Fibroblast of villous mesenchyme (primary cell): ENCODE results near the gene LOXL4. TPM values are rescaled to one million over a fixed set of nuclear protein-coding genes. Genes with fewer than 3 reads are reported as not detected.
A peak's percentile ranks its signal among the peaks of the same experiment; 100 is the strongest.

Experiments
- DNase-seq: peaks from one replicate; pipeline ENCODE4 v3.0.0-alpha.2; 2010; ENCODE audit warnings: low read depth
- H3K4me3 ChIP-seq: 2 replicates; pipeline ENCODE4 v1.5.1; 2011; ENCODE audit warnings: low read depth, mild to moderate bottlenecking, low read length
- CTCF ChIP-seq: IDR thresholded peaks from 2 replicates; pipeline ENCODE4 v1.5.1; 2012; ENCODE audit warnings: low read depth, mild to moderate bottlenecking, low read length; ENCODE audit not compliant: insufficient read depth
- total RNA-seq: library from RNA; depleted of rRNA; stranded (reverse); fragments of >200 nt; gene quantifications from 2 replicates; pipeline ENCODE4 v1.2.3, GENCODE V29; 2012

The LOXL4 gene
- total RNA-seq, 1 donor, result 67.8 TPM

GRCh38 chr10:98312349-98312748 is 44.4 kb upstream of the LOXL4 start:
- no peak overlapping the region for H3K4me3 ChIP-seq
- no peak for TF ChIP-seq CTCF
- no peak for DNase-seq

DNA sequence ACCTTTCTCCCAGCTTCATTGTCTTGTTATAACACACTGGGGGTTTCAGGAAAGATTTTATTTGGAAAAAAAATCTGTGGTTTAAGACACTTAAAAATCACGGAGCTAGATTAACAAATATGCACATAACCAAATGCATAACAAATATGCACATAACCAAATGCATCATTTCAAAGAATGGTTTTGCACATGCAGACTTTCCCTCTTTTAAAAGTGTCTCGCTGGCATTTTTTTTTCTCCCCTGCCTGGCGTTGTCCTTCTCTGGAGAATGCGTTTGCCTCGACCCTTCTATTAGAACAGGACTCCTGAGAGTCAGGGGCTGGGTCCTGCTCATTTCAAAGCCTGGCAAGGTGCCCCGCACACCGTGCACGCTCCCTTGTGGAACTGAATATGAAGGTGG is 42.7 kb upstream of the LOXL4 start:
- no peak overlapping the region for H3K4me3 ChIP-seq
- no peak for DNase-seq
- no peak for TF ChIP-seq CTCF

DNA sequence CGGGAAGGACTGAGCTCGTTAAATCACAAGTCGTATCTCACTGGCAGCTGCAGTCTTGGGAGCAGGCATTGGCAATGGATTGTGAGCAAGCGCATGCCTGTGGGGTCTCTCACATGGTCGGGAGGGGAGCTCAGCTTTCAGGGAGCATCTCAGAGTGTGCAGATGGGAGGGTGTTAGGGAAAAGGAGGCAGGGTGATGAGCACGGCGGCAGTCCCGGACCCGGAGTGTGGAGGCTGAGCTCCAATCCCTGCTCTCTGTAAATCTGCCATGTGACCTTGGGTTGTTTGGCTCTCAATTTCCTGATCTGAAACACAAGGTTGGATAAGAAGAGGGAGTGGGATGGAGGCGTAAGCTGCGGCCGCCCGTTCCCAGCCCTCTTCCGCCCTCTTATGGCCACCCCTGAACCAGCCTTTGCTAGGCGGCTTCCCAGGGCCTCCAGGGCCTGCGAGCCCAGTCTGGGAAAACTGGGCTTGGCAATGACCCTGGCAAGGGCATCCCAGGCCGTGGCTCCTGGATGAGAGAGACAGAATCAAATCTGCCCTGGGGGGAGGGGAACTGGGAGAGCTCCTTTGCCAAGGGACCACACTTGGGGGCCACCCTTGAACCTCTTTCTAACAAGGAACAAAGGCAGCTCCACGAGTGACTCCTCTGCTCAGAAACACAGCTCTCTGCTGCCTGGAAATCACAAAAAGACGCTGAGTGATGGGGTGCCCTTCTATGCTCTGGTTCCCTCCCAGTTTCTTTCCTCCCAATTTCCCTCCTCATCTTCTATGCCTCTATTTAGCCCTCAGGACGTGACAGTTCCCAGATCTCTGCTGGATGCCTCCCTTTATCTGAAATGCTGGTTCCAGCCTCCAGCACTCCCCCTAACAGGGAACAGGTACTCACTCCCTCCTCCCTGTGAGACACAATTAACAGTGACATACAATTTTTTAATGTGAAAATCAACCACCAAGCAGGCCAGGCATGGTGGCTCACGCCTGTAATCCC is 41.7 kb upstream of the LOXL4 start:
- peak; percentile 63 for TF ChIP-seq CTCF
- DNase-seq, result peak; percentile 83
- peak overlapping the region; percentile 39 for H3K4me3 ChIP-seq

GRCh38 chr10:98308669-98309365 is 40.8 kb upstream of the LOXL4 start:
- peak overlapping the region; percentile 39 for H3K4me3 ChIP-seq
- DNase-seq, result no peak
- TF ChIP-seq CTCF, result no peak

DNA sequence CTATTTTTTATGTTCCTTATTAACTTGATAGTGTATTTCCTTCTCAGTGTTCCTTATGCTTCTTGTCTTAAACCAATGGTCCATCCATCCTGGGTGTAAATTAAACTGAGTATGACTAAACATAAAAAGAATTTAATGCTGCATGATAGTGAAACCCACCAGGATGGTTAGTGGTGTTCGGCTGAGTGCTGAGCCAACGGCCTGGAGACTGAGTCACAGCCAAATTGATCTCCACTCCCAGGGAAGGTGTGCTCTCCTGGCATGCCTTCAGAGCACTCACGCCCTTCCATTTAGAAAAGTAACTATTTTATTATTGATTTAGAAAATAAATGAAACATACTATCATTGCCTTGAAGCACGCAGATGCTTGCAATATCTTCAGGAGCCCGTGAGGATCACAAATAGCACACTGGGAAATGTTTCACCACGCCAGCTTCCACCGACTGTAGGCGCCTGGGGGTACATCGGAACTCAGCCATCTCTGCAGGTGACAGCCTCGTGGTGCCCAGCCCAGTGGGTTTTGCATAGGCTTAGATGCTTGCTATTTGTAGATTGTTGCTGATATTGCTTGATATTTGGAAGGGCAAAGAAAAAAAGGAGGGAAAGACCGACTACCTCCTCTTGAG is 40.0 kb upstream of the LOXL4 start:
- H3K4me3 ChIP-seq, result no peak overlapping the region
- TF ChIP-seq CTCF, result no peak
- no peak for DNase-seq

DNA sequence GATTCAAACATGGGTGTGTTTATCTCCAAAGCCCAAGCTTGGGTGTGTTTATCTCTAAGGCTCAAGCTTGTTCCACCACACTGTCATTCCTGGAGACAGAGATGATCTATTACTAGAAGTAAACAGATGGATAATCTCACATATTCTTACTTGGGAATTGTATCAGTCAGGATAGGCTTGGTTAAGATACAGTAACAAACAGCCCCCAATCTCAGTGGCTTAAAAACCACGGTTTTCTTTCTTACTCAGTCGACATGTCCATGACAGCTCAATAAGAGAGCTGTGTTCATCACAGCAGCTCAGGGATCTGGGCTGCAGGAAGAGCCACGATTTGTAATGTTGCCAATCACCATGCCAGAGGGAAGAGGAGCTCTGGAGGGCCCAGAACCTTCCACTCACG is 38.5 kb upstream of the LOXL4 start:
- no peak for DNase-seq

More for the DNA sequence above, 38.5 kb upstream of the LOXL4 start:
- H3K4me3 ChIP-seq, result no peak overlapping the region
- TF ChIP-seq CTCF, result no peak
